T-helper 1 cell treated with Interleukin-12 subunit alpha and Interleukin-12 subunit beta and Interleukin-4 antibody, amounts not matched to agents 30 μg/mL and 1 μg/mL, for 36 hours (primary cell): ENCODE measurements around the gene TRABD2B.

ENCODE experiments used
- H3K27ac Mint-ChIP-seq: one replicate; pipeline ENCODE4 v1.8.0; 2021; ENCODE audit warnings: mild to moderate bottlenecking, mixed read lengths
- H3K27me3 Mint-ChIP-seq: one replicate; pipeline ENCODE4 v1.8.0; 2021; ENCODE audit warnings: low read depth, mixed read lengths
- H3K36me3 Mint-ChIP-seq: one replicate; pipeline ENCODE4 v1.8.0; 2021; ENCODE audit warnings: low read depth, mixed read lengths
- H3K4me1 Mint-ChIP-seq: one replicate; pipeline ENCODE4 v1.8.0; 2021; ENCODE audit warnings: low read depth, mixed read lengths
- H3K4me3 Mint-ChIP-seq: one replicate; pipeline ENCODE4 v1.8.0; 2021; ENCODE audit warnings: mild to moderate bottlenecking, moderate library complexity, mixed read lengths
- H3K9me3 Mint-ChIP-seq: one replicate; pipeline ENCODE4 v1.8.0; 2021; ENCODE audit warnings: mixed read lengths

Gene TRABD2B

DNA sequence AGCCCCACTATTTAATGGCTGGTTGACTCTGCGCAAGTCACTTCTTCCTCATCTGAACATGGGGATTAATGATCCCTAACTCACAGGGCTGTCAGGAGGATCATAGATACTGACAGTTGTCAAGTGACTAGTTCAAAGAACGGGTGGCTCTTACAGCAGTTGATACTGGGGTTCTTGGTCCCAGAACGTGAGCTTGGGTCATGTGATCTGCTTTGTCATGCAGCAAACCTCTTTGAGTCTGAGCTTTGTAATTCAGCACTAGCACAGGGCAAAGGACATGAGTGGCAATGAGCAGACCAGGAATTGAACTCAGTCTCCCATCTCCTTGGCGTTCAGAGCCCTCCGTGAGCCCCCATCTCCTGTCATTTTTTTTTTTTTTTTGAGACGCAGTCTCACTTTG is 64.4 kb downstream of the TRABD2B start:
- Mint-ChIP-seq H3K4me1 (no peaks in the 10 kb centered on the region), H3K36me3 (no peaks in the 10 kb centered on the region), H3K9me3 (no peaks in the 10 kb centered on the region), H3K4me3 (no peak overlapping the region), H3K27ac (no peak overlapping the region), H3K27me3 (no peaks in the 10 kb centered on the region)

DNA sequence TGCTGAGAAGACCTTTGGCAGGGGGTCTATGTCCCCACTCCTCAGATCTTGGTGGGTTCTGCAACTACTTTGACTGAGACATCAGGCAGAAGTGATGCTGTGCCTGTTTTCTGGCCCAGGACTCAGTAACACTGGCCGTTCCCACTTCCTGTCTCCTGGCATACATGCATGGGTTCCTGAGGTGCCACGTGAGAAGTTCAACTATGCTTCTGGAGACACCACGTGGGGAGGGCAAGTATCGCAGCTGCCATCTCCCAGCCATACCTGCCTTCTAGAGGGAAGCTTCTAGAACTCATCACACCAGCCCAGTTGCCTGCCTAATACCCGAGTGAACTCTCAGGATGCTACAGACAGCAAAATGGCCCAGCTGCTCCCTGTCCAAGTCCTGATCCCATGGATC is 65.8 kb downstream of the TRABD2B start:
- no peaks in the 10 kb centered on the region for H3K4me1 Mint-ChIP-seq
- H3K4me3 Mint-ChIP-seq = no peak overlapping the region
- no peaks in the 10 kb centered on the region for H3K27me3 Mint-ChIP-seq
- no peaks in the 10 kb centered on the region for H3K36me3 Mint-ChIP-seq
- H3K27ac Mint-ChIP-seq = no peak overlapping the region
- no peaks in the 10 kb centered on the region for H3K9me3 Mint-ChIP-seq

DNA sequence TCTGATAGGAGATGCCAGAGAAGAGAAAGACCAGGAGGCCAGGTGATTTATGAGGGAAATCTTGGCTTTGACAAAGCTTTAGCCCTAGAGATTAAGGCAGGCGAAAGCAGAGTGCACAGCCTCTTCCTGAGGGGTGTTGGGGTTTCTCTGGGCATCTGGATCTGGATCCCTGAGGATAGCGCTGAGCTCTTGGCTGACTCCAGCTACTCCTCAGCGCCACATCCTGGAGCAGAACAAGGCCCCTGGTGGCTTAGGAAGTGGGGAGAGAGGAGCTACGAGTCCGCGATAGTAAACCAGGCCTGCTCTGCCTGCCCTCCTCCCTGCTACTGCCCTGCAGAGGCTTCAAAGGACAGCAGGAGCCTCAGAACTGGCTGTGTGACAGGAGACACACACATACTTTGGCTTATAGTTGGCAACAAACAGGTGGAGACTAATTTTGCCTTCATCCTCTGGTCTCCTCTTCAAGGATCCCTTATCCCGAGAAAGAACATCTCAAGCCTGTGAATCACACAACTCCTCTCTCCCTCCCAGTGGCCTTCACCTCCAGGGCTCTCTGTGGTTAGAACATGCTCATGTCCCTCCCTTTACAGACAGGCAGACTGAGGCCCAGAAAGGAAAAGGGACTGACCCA is 66.9 kb downstream of the TRABD2B start:
- Mint-ChIP-seq H3K9me3 (no peaks in the 10 kb centered on the region), H3K27me3 (no peaks in the 10 kb centered on the region), H3K36me3 (no peaks in the 10 kb centered on the region), H3K4me1 (no peaks in the 10 kb centered on the region), H3K27ac (no peak overlapping the region), H3K4me3 (no peak overlapping the region)

DNA sequence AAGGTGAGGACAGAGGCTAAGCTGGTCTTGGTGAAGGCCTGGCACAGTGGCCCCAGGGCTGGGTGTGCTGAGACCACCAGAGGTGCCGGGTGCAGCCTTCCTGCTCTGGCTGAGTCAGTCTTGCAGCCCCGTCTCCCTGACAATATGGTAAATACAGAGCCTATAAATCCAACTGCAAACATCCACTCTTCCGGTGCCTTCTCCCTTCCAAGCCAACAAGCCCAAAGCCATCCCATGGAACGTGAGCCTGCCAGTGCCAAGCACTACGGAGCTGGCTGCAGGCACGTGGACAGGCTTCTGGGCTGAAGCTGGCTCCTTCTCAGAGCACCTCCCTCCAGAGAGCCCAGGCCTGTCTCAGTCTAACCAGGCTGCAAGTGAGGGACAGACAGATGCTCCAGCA is 70.0 kb downstream of the TRABD2B start:
- no peaks in the 10 kb centered on the region for H3K4me1 Mint-ChIP-seq
- peaks cover 15% of the 10 kb centered on the region for H3K27me3 Mint-ChIP-seq
- no peaks in the 10 kb centered on the region for H3K9me3 Mint-ChIP-seq

DNA sequence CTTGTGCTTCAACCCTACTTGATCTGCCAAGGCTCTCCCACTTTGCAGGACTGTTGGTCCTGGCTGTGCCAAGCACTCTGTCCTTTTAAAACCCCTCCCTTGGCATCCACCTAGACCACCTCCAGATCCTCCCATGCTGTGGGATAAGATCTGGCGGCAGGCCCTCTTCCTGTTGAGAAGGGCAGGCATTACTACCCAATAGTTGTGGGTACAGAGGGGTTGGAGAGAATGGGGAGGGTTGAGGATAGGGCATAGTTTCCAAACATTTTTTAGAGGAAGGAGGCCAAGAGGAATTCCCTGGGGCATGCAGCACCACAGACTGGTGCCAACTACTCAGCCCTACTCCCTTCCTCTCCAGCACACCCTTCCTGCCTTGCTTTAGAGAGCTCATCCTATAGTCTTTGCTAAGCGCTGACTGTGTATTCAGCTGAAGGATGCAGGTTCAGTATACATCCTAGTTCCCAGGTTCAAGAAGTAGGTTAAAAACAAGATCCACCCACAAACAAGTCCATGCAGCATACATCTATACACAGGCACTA is 70.7 kb downstream of the TRABD2B start:
- peaks cover 15% of the 10 kb centered on the region for H3K27me3 Mint-ChIP-seq
- no peaks in the 10 kb centered on the region for H3K4me1 Mint-ChIP-seq
- H3K27ac Mint-ChIP-seq = no peak overlapping the region
- H3K36me3 Mint-ChIP-seq = no peaks in the 10 kb centered on the region
- H3K9me3 Mint-ChIP-seq = no peaks in the 10 kb centered on the region
- no peak overlapping the region for H3K4me3 Mint-ChIP-seq

More for the DNA sequence above, 70.0 kb downstream of the TRABD2B start:
- no peaks in the 10 kb centered on the region for H3K36me3 Mint-ChIP-seq
- H3K4me3 Mint-ChIP-seq = no peak overlapping the region
- no peak overlapping the region for H3K27ac Mint-ChIP-seq

DNA sequence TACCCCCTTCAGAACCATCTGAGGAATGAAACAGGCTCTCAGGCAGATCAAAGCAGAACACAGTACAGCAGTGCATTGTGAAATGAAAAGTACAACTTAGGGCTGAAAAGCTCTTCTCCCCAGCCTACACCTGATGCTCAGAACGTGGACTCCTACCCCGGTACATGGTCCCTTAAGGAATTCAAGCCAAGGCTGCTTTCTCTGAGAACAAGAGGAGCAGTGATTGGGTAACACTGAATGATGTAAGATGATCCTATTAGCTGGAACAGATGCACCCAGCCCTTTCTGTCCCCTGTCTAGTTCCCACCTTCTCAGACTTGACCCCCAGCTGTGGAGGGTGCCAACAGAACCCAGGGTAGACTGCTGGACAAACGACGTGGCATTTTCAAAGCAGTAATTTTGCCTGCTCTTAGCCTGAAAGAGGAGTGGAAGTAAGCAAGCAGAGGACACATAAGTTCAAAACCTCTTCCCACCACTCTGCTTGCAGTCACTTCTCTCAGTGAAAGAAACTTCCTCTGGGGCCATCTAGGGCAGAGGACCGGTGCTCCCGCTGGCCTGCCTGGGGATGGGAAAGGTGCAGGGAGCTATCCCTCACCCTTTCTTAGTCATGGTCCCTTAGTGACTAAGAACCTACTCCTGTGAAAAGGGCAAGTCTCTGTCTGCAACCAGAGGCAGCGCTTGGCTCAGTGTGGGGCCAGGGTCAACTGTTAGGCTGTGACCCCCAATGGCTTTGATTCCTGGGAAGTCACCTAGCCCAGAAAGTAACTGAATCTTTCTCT is 72.7 kb downstream of the TRABD2B start:
- Mint-ChIP-seq H3K36me3 (no peaks in the 10 kb centered on the region), H3K4me1 (no peaks in the 10 kb centered on the region), H3K4me3 (no peak overlapping the region), H3K9me3 (no peaks in the 10 kb centered on the region), H3K27me3 (peaks cover 15% of the 10 kb centered on the region), H3K27ac (no peak overlapping the region)

DNA sequence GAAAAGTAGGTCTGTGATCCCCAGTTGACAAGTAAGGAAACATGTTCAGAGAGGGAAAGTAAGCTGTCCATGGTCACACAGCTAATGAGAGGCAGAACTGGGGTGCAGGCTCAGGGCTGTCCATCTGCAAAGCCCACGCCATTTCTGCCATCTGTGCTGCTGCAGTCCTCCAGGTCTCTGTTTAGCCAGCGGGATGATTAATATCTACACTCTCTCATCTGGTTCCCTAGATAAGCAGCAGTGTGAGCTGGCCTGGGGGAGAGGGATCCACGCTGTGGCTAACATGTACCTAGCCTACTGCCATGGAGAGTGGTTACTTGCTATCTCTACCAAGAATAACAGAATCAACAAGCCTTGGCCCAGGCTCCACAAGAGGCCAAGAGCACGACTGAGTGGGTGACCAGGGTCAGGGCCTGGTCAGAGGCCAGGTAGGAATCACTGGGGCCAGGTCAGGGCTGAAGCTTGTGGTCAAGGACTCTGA is 75.2 kb downstream of the TRABD2B start:
- H3K4me1 Mint-ChIP-seq = no peaks in the 10 kb centered on the region
- H3K27me3 Mint-ChIP-seq = peaks cover 15% of the 10 kb centered on the region
- no peaks in the 10 kb centered on the region for H3K36me3 Mint-ChIP-seq
- H3K27ac Mint-ChIP-seq = no peak overlapping the region
- H3K4me3 Mint-ChIP-seq = no peak overlapping the region
- H3K9me3 Mint-ChIP-seq = no peaks in the 10 kb centered on the region

DNA sequence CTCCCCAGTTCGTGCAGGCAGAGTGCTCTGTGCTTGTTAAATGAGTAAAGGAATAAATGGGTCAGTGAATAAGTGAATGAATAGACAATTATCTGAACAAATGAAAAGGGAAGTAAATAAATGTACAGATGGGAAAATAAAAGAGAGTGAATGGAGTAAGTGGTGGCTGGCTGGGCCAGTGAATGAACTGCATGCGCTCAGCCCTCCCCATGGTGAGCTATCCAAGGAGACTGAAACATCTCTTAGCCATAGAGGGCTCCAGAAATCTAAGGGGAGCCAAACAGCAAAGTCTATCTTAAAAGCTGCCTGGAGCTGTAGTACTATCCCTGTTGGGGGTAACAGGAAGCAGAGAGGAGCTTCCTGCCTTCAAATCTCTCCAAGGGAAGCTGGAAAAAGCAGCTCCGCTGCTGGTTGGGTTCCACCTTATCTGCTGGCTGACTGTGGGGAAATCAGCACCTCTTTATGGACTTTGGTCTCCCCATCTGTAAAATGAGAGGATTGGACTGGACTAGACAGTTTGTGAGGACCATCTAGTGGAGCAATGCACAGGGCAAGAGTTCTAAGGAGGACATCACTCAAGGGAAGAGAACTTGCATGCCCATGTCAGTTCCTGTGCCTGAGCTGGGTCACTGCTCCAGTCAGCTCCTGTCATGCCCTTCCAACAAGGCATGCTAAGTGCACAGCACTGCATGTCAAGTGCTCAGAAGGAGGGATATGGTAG is 77.9 kb downstream of the TRABD2B start:
- Mint-ChIP-seq H3K4me1 (no peaks in the 10 kb centered on the region), H3K27ac (no peak overlapping the region), H3K27me3 (peaks cover 14% of the 10 kb centered on the region), H3K36me3 (no peaks in the 10 kb centered on the region), H3K4me3 (no peak overlapping the region), H3K9me3 (no peaks in the 10 kb centered on the region)

DNA sequence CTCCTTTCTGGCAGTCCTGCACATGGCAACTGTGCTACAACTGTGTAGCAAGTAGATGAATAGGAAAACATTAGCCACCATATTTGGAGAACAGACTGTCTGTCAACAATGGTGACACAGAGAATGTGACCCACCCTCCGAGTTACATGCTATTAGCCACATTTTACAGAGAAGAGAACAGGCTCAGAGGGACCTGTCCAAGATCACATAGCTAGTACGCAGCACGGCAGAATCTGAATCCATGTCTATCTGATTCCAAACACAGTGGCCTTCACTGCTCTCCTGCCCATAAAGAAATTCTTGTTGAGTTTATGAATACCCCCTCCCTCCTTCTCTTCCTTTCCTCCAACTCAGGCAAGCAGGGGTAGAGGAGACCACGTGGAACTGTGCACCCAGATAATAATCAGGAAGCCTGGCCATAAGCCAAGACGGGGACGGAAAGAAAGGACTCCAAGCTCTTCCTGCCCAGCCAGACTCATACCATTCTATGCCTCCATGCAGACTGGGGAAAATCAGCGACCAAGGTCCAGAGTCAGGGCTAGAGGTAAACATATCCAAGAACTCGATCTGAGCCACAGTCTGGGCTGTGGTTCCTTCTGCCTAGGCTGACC is 78.8 kb downstream of the TRABD2B start:
- Mint-ChIP-seq H3K4me1 (no peaks in the 10 kb centered on the region), H3K9me3 (no peaks in the 10 kb centered on the region), H3K27ac (no peak overlapping the region), H3K4me3 (no peak overlapping the region), H3K27me3 (peaks cover 4% of the 10 kb centered on the region), H3K36me3 (no peaks in the 10 kb centered on the region)

DNA sequence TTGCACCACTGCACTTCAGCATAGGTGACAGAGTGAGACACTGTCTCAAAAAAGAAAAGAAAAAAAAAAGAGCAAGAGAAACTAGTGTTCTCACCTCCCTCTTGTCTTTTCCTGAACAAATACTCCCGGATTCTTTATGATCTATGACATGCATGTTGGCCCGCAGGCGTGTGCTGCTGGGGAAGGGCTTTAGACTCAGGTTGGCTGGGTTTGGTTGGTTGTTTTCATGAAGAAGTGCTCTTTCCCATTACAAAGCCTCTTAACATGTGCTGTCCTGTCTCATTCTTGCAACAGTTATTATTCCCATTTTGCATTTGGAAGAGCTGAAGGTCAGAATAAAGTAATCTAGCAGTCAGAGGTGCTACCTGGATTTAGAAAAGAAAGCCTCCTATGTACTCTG is 79.5 kb downstream of the TRABD2B start:
- no peak overlapping the region for H3K27ac Mint-ChIP-seq
- peaks cover 3% of the 10 kb centered on the region for H3K27me3 Mint-ChIP-seq

DNA sequence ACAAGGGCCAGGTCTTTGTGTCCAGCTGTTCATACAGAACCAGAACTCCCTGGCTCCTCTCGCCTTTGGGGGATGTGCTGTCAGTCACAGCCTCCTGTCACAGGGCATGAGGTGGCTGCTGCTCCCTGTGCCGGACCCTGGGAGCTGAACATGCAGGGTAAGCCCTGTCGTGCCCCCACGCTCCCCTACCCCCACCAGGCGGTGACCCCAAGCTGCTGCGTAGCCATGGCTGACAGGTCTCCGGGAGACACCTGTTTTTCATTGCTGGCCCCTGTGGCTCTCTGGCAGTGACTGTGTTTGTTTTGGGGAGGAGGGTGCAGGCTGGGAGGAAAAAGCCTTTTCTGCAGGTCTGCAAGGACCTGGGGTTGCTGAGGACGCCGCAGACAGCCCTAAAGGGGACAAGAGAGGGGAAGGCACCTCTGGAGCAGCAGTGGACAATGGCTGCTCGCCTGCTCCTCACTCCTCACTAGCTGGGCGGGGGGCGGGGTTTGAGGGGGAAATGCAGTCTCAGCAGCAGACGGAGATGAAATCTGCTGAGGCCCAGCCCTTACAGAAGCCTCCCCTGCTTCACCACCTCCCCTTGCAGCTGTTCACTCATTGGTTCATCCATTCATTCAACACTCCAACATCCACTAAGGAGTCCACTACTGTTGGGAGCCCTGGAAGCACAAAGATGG is 81.4 kb downstream of the TRABD2B start:
- Mint-ChIP-seq H3K27me3 (peaks cover 3% of the 10 kb centered on the region), H3K4me1 (no peaks in the 10 kb centered on the region), H3K27ac (no peak overlapping the region), H3K36me3 (no peaks in the 10 kb centered on the region), H3K4me3 (no peak overlapping the region), H3K9me3 (no peaks in the 10 kb centered on the region)

More for the DNA sequence above, 79.5 kb downstream of the TRABD2B start:
- Mint-ChIP-seq H3K36me3 (no peaks in the 10 kb centered on the region), H3K4me1 (no peaks in the 10 kb centered on the region), H3K4me3 (no peak overlapping the region), H3K9me3 (no peaks in the 10 kb centered on the region)

DNA sequence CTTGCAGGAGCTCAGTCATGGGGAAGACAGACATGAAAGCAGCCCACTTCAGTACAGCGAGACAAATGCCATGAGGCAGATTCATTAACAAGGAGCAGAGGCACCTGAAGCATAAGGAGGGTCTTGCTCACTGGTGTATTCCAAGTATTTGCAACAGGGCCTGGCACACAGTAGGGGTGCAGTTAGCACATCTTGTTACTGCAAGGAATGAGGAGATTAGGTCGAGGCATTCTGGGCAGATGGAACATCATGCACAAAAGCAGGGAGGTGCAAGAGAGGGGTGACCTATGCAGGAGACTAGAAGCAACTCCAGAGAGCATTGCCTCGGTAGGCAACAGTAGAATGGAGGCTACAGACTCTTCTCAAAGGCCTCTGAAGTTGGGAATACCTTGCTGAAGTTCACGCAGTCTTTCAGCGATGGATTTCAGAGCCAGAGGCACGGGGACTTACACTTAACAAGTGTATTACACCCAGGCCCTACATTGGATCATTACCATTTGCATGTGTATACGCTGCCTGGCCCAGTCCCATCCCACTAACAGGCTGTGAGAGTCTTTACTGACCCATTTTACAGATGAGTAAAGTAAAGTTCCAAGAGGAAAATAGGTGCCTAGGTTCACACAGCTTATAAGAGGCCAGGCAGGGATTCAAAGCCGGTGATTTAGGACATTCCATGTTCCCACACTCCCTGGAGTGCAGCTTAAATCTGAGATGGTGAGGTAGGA is 82.1 kb downstream of the TRABD2B start:
- Mint-ChIP-seq H3K4me3 (no peak overlapping the region), H3K27ac (no peak overlapping the region), H3K36me3 (no peaks in the 10 kb centered on the region), H3K4me1 (no peaks in the 10 kb centered on the region), H3K9me3 (no peaks in the 10 kb centered on the region), H3K27me3 (peaks cover 3% of the 10 kb centered on the region)

DNA sequence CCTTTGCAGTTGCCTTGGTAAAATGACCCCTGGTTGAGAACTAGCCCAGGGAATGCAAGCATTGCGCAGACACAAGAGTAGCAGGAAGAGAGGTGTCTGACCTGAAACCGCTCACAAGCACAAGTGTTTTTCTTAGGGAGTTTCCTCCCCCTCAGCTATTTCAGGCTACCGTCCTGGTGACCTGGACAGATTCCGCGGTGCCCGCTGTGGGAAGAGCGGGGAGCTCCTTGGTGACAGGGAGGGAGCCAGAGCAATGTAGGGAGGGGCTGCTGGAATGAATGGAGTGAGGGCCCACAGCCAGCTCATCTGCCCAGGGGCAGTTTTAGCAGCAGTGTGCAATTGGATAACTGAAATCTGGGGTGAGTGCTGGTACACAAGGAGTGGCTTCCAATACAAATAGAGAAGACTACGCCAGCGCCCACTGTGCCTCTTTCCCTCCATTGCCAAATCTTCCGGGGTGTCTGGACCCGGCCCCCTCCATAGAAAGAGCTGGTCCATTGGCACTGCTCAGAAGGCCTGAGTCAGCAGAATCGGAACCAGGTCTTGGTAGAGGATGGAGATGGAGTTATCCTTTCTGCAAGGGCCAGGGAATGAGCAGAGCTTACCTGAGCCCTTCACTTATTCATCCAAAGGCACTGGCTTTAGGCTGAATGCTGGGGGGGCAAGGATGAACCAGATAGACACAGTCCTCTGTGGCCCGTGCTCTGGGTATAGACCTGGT is 82.8 kb downstream of the TRABD2B start:
- Mint-ChIP-seq H3K27ac (no peak overlapping the region), H3K4me3 (no peak overlapping the region), H3K36me3 (no peaks in the 10 kb centered on the region), H3K9me3 (no peaks in the 10 kb centered on the region), H3K4me1 (no peaks in the 10 kb centered on the region), H3K27me3 (peaks cover 3% of the 10 kb centered on the region)
